ENCODE measurements around the gene SYNJ2. TPM values are rescaled to one million over a fixed set of nuclear protein-coding genes. Genes with fewer than 3 reads are reported as not detected.

Gene SYNJ2
- total and polyA plus RNA-seq, 2 of the 4 experiments (the other 2 are of a cell fraction) = 40.8 to 45.2 TPM

DNA sequence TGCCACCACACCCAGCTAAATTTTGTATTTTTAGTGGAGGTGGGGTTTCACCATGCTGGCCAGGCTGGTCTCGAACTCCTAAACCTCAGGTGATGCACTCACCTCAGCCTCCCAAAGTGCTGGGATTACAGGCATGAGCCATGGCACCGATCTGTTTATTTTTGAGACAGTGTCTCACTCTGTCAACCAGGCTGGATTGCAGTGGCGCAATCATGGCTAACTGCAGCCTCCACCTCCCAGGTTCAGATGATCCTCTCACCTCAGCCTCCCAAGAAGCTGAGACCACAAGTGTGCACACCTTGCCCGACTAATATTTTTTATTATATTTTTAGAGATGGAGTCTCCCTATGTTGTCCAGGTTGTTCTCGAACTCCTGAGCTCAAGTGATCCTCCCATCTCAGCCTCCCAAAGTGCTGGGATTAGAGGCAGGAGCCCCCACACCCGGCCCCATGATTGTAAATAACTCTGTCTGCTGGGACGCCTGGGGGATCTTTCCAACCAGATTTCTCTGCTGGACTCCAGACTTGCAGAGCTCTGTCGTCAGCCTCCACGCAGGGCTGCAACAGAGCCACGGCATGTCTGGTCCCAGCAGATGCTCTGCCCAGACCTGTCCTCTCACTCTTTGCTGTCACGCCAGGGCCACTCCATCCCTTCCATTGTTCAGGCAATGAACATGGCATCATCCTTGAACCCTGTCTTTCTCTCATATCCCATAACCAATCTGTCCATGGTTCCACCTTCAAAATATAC, 25.3 kb downstream of the SYNJ2 start:
- peak overlapping the region; percentile 48; the same call in 1 of the 2 replicates for H2BK120ac ChIP-seq (ENCODE audit: low read depth, low read length)
- H3K23ac ChIP-seq (ENCODE audit: low read depth, low read length) = peak overlapping the region; percentile 81
- dilution Hi-C loops (cut with HindIII; ENCODE audit: low sequenced_read_pairs, unreplicated experiment) = no loop called here
- peak overlapping the region in 1 of 2 experiments; percentile 42; a peak in 2 of 4 replicates for H4K8ac ChIP-seq (ENCODE audit: low read depth in 2 of 2, low read length in 2 of 2)
- POLR2A ChIA-PET (ENCODE audit: unreplicated experiment) = no interaction called here
- 0 out of 2 replicates have a peak overlapping the region, but pooled peaks have one; percentile 11 for H3K14ac ChIP-seq (replicated peaks; ENCODE audit: low read depth, low read length)
- BruUV-seq (replicated peaks) = no TSS peak
- no peak overlapping the region for H2AFZ ChIP-seq (replicated peaks; ENCODE audit: low read length, poor library complexity)
- no peak overlapping the region for H3K56ac ChIP-seq (ENCODE audit: extremely low read depth, insufficient read depth, low read length)
- no peak overlapping the region for H2BK5ac ChIP-seq (ENCODE audit: low read depth, low read length, poor library complexity, severe bottlenecking)
- peak; percentile 56; the same call in 1 of the 2 replicates for TF ChIP-seq CEBPB (IDR thresholded peaks at IDR 0.05; ENCODE audit: low read depth, low read length)
- TF ChIP-seq, protein P1, sequence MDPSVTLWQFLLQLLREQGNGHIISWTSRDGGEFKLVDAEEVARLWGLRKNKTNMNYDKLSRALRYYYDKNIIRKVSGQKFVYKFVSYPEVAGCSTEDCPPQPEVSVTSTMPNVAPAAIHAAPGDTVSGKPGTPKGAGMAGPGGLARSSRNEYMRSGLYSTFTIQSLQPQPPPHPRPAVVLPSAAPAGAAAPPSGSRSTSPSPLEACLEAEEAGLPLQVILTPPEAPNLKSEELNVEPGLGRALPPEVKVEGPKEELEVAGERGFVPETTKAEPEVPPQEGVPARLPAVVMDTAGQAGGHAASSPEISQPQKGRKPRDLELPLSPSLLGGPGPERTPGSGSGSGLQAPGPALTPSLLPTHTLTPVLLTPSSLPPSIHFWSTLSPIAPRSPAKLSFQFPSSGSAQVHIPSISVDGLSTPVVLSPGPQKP (IDR thresholded peaks at IDR 0.05; ENCODE audit: borderline replicate concordance, low read depth, low read length) = no peak
- H3K79me1 ChIP-seq (ENCODE audit: low read depth in 1 of 2, low read length in 2 of 2) = peaks cover 55 to 96% of the 10 kb centered on the region in 2 experiments
- H3K18ac ChIP-seq (ENCODE audit: low read depth, low read length) = peak overlapping the region; percentile 8
- no peak overlapping the region for H4K5ac ChIP-seq (ENCODE audit: low read depth, low read length)
- no peak for DNase-seq
- H3K9ac ChIP-seq (ENCODE audit: low read depth, low read length) = no peak overlapping the region
- H2AK5ac ChIP-seq (ENCODE audit: low read depth, low read length) = peak overlapping the region; percentile 89; the same call in 1 of the 2 replicates
- peaks cover 54% of the 10 kb centered on the region for H3K4me1 ChIP-seq (ENCODE audit: control insufficient read depth, insufficient read depth, low read length)
- intact Hi-C loops (cut with micrococcal nuclease) = no loop called here
- H3K4me3 ChIP-seq (ENCODE audit: insufficient read depth, low read depth, low read length) = no peak overlapping the region
- H4K20me1 ChIP-seq (ENCODE audit: insufficient read depth, low read length) = peaks cover 55% of the 10 kb centered on the region
- CTCF ChIA-PET = no interaction called here
- no peak overlapping the region for H2BK15ac ChIP-seq (ENCODE audit: low read depth, low read length)
- H2BK20ac ChIP-seq (ENCODE audit: low read depth, low read length) = no peak overlapping the region
- H3K36me3 ChIP-seq (ENCODE audit: control insufficient read depth, insufficient read depth, low read length) = peaks cover 3% of the 10 kb centered on the region
- no peak overlapping the region for H2AK9ac ChIP-seq (replicated peaks; ENCODE audit: low read depth, low read length, poor library complexity)
- H3K9me3 ChIP-seq (ENCODE audit: control insufficient read depth, insufficient read depth, low read length) = no peaks in the 10 kb centered on the region
- peak overlapping the region; percentile 58; the same call in 1 of the 2 replicates for H4K91ac ChIP-seq (ENCODE audit: insufficient read depth, low read depth, low read length)
- no peak overlapping the region for H3K27ac ChIP-seq (ENCODE audit: insufficient read depth, low read length)
- no peak for ATAC-seq (ENCODE audit: low read depth)
- no peaks in the 10 kb centered on the region for H3K27me3 ChIP-seq (ENCODE audit: control insufficient read depth, insufficient read depth, low read length)
- in situ Hi-C loops (cut with MboI; ENCODE audit: low sequenced_read_pairs) = no loop called here
- no peak overlapping the region for H3K4me2 ChIP-seq (ENCODE audit: low read depth, low read length)
- 94% methylated on average over 8 of the region's 11 CpGs; no CpG with 5 or more reads in 1 of the 2 experiments for WGBS, 2 experiments (ENCODE audit: extremely low coverage in 2 of 2, insufficient read length in 1 of 2)
- peak overlapping the region; percentile 68 for H3K4ac ChIP-seq (ENCODE audit: low read depth, low read length)
- H3K9me1 ChIP-seq (ENCODE audit: insufficient read depth, low read length) = peaks cover 69% of the 10 kb centered on the region
